HepG2 (cell line): ENCODE results near the gene MBOAT7. TPM values are rescaled to one million over a fixed set of nuclear protein-coding genes. Genes with fewer than 3 reads are reported as not detected.
A peak's percentile ranks its signal among the peaks of the same experiment; 100 is the strongest.

Source experiments
- AHR ChIP-seq: IDR thresholded peaks from 2 replicates; pipeline ENCODE4 v1.6.1; 2018; ENCODE audit warnings: missing genetic modification reagents, missing compliant biosample characterization
- ARNTL ChIP-seq: sonication (generic); formaldehyde crosslinking; IDR thresholded peaks from 2 replicates; pipeline ENCODE4 v1.4.0; 2020; ENCODE audit warnings: mild to moderate bottlenecking, missing genetic modification reagents
- FLYWCH1 ChIP-seq: sonication (generic); formaldehyde crosslinking; IDR thresholded peaks from 2 replicates; pipeline ENCODE4 v1.8.1; 2023; ENCODE audit warnings: mild to moderate bottlenecking, missing genetic modification reagents
- FOXP1 ChIP-seq, 2 experiments: fragments of 450-650 bp in 1 of 2; IDR thresholded peaks; 2 replicates each; pipeline ENCODE4 v1.6.1; 2017 to 2018; ENCODE audit warnings: antibody characterized with exemption in 1 of 2
- MEIS2 ChIP-seq: sonication (generic); formaldehyde crosslinking; IDR thresholded peaks from 2 replicates; pipeline ENCODE4 v1.9.0; 2021; ENCODE audit warnings: mild to moderate bottlenecking, missing genetic modification reagents
- NR3C1 ChIP-seq: sonication (generic); formaldehyde crosslinking; IDR thresholded peaks from 2 replicates; pipeline ENCODE4 v1.4.0; 2020; ENCODE audit warnings: missing genetic modification reagents
- RORA ChIP-seq: sonication (generic); formaldehyde crosslinking; IDR thresholded peaks from 2 replicates; pipeline ENCODE4 v1.5.0; 2020; ENCODE audit warnings: mild to moderate bottlenecking, missing genetic modification reagents, moderate library complexity
- SIN3B ChIP-seq: fragments of 150-350 bp; IDR thresholded peaks from 2 replicates; pipeline ENCODE4 v1.6.1; 2014; ENCODE audit warnings: low read length
- SRF ChIP-seq: IDR thresholded peaks from 2 replicates; pipeline ENCODE4 v1.6.1; 2011; ENCODE audit warnings: mild to moderate bottlenecking, low read depth, low read length, moderate library complexity
- SSRP1 ChIP-seq: IDR thresholded peaks from 2 replicates; pipeline ENCODE4 v1.6.1; 2016; ENCODE audit warnings: control low read depth
- U2AF2 ChIP-seq: fragments of 200-400 bp; formaldehyde crosslinking; IDR thresholded peaks from 2 replicates; pipeline ENCODE4 v1.6.1; 2017; ENCODE audit warnings: low read depth, mild to moderate bottlenecking, low read length
- polyA plus RNA-seq, 8 experiments: library from polyadenylated mRNA; depleted of rRNA in 3 of 8; stranded (reverse) in 7 of 8; unstranded in 1 of 8; fragments of >200 nt; fragmentation: Illumina TruSeq in 4 of 8; extraction: Trizol in 4 of 8; gene quantifications; 2 replicates each; pipeline versions ENCODE4 v1.2.1 to v1.2.3, GENCODE V29; 2011 to 2016; ENCODE audit warnings: low read depth in 4 of 8, missing spikeins in 1 of 8, mixed read lengths in 1 of 8; ENCODE audit not compliant: insufficient read depth in 1 of 8
- total RNA-seq, 5 experiments: library from RNA; depleted of rRNA; stranded (reverse); fragments of >200 nt; fragmentation: Illumina TruSeq; extraction: Trizol; gene quantifications; 2 replicates each; pipeline ENCODE4 v1.2.3, GENCODE V29; 2016; ENCODE audit warnings: low read depth in 1 of 5
- TF ChIP-seq, protein P1 (sequence below): sonication (generic); formaldehyde crosslinking; conservative IDR thresholded peaks from 2 replicates; pipeline ENCODE4 v1.4.0; 2020; ENCODE audit warnings: mild to moderate bottlenecking, missing genetic modification reagents, moderate library complexity
- TF ChIP-seq, protein P2 (sequence below): IDR thresholded peaks from 2 replicates; pipeline ENCODE4 v1.4.0; 2020; ENCODE audit warnings: mild to moderate bottlenecking, missing genetic modification reagents
- TF ChIP-seq, protein P3 (sequence below): sonication (generic); formaldehyde crosslinking; IDR thresholded peaks from 2 replicates; pipeline ENCODE4 v1.8.0; 2023; ENCODE audit warnings: mild to moderate bottlenecking, missing genetic modification reagents
- TF ChIP-seq, protein P4 (sequence below): sonication (generic); formaldehyde crosslinking; IDR thresholded peaks from 2 replicates; pipeline ENCODE4 v1.4.0; 2020; ENCODE audit warnings: mild to moderate bottlenecking, missing genetic modification reagents, borderline replicate concordance

MBOAT7 gene
- total and polyA plus RNA-seq, 2 of the 13 experiments (the other 11 are each of a cell fraction or from before 2014, with no cell fraction given) = 22.2 to 25.5 TPM

DNA sequence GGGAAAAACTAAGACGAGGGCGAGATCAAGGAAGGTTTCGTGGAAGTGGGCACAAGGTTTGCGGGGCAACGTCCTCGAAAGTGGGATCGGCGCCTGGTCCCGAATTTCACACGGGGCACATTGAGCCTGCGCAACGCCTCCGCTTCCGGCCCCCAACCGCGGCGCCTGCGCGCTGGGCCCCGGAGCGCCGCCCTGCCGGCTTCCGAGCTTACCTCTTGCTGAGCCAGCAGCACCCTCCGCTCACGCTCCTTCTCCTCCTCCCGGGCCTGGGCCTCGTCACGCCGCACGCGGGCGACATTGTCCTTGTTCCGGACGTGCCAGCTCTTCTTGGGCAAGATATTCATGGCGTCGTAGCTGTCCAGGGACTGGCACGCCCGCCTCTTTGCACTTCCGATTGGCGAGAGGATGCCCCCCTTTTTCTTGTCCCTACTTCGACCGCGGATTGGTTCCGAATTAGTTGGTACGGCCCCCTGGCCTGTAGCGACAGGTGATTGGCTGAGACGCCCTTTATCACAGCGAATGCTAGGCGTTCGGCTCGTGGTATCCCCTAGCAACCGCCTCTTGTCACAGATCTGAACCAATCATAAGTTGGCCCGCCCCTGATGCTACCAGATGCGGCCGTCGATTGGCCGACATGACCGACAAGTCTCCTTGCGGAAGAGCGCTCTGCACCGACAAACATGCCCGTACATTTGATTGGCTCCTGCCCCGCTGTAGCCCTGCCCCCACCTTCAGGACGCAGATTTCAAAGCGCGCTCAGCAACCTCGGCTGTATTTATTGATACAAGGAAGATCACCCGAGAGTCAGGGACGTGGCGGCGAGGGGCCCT lies 29.8 kb downstream of the MBOAT7 start, which contains the start of gene LENG1 (continued):
- TF ChIP-seq, protein P1, sequence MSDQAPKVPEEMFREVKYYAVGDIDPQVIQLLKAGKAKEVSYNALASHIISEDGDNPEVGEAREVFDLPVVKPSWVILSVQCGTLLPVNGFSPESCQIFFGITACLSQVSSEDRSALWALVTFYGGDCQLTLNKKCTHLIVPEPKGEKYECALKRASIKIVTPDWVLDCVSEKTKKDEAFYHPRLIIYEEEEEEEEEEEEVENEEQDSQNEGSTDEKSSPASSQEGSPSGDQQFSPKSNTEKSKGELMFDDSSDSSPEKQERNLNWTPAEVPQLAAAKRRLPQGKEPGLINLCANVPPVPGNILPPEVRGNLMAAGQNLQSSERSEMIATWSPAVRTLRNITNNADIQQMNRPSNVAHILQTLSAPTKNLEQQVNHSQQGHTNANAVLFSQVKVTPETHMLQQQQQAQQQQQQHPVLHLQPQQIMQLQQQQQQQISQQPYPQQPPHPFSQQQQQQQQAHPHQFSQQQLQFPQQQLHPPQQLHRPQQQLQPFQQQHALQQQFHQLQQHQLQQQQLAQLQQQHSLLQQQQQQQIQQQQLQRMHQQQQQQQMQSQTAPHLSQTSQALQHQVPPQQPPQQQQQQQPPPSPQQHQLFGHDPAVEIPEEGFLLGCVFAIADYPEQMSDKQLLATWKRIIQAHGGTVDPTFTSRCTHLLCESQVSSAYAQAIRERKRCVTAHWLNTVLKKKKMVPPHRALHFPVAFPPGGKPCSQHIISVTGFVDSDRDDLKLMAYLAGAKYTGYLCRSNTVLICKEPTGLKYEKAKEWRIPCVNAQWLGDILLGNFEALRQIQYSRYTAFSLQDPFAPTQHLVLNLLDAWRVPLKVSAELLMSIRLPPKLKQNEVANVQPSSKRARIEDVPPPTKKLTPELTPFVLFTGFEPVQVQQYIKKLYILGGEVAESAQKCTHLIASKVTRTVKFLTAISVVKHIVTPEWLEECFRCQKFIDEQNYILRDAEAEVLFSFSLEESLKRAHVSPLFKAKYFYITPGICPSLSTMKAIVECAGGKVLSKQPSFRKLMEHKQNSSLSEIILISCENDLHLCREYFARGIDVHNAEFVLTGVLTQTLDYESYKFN (CRISPR knock-in tag) = no peak
- TF ChIP-seq, protein P2, sequence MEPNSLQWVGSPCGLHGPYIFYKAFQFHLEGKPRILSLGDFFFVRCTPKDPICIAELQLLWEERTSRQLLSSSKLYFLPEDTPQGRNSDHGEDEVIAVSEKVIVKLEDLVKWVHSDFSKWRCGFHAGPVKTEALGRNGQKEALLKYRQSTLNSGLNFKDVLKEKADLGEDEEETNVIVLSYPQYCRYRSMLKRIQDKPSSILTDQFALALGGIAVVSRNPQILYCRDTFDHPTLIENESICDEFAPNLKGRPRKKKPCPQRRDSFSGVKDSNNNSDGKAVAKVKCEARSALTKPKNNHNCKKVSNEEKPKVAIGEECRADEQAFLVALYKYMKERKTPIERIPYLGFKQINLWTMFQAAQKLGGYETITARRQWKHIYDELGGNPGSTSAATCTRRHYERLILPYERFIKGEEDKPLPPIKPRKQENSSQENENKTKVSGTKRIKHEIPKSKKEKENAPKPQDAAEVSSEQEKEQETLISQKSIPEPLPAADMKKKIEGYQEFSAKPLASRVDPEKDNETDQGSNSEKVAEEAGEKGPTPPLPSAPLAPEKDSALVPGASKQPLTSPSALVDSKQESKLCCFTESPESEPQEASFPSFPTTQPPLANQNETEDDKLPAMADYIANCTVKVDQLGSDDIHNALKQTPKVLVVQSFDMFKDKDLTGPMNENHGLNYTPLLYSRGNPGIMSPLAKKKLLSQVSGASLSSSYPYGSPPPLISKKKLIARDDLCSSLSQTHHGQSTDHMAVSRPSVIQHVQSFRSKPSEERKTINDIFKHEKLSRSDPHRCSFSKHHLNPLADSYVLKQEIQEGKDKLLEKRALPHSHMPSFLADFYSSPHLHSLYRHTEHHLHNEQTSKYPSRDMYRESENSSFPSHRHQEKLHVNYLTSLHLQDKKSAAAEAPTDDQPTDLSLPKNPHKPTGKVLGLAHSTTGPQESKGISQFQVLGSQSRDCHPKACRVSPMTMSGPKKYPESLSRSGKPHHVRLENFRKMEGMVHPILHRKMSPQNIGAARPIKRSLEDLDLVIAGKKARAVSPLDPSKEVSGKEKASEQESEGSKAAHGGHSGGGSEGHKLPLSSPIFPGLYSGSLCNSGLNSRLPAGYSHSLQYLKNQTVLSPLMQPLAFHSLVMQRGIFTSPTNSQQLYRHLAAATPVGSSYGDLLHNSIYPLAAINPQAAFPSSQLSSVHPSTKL (CRISPR knock-in tag) = no peak; the same call in 1 of the 2 replicates
- TF ChIP-seq NR3C1 (CRISPR knock-in tag) = no peak
- no peak for TF ChIP-seq RORA (CRISPR knock-in tag)
- TF ChIP-seq, protein P3, sequence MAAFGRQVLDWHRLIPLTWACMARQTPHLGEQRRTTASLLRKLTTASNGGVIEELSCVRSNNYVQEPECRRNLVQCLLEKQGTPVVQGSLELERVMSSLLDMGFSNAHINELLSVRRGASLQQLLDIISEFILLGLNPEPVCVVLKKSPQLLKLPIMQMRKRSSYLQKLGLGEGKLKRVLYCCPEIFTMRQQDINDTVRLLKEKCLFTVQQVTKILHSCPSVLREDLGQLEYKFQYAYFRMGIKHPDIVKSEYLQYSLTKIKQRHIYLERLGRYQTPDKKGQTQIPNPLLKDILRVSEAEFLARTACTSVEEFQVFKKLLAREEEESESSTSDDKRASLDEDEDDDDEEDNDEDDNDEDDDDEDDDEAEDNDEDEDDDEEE = no peak
- 0 out of 2 replicates have a peak, but pooled peaks have one; percentile 52 for TF ChIP-seq MEIS2 (CRISPR knock-in tag)
- TF ChIP-seq FLYWCH1 = no peak
- peak; percentile 94 for TF ChIP-seq SIN3B
- no peak for TF ChIP-seq SSRP1
- peak; percentile 98 for TF ChIP-seq U2AF2
- 0 out of 2 replicates have a peak, but pooled peaks have one; percentile 37 for TF ChIP-seq ARNTL (CRISPR knock-in tag)
- TF ChIP-seq AHR (CRISPR knock-in tag) = peak; percentile 71; the same call in 1 of the 2 replicates
- no peak for TF ChIP-seq SRF
- TF ChIP-seq, protein P4, sequence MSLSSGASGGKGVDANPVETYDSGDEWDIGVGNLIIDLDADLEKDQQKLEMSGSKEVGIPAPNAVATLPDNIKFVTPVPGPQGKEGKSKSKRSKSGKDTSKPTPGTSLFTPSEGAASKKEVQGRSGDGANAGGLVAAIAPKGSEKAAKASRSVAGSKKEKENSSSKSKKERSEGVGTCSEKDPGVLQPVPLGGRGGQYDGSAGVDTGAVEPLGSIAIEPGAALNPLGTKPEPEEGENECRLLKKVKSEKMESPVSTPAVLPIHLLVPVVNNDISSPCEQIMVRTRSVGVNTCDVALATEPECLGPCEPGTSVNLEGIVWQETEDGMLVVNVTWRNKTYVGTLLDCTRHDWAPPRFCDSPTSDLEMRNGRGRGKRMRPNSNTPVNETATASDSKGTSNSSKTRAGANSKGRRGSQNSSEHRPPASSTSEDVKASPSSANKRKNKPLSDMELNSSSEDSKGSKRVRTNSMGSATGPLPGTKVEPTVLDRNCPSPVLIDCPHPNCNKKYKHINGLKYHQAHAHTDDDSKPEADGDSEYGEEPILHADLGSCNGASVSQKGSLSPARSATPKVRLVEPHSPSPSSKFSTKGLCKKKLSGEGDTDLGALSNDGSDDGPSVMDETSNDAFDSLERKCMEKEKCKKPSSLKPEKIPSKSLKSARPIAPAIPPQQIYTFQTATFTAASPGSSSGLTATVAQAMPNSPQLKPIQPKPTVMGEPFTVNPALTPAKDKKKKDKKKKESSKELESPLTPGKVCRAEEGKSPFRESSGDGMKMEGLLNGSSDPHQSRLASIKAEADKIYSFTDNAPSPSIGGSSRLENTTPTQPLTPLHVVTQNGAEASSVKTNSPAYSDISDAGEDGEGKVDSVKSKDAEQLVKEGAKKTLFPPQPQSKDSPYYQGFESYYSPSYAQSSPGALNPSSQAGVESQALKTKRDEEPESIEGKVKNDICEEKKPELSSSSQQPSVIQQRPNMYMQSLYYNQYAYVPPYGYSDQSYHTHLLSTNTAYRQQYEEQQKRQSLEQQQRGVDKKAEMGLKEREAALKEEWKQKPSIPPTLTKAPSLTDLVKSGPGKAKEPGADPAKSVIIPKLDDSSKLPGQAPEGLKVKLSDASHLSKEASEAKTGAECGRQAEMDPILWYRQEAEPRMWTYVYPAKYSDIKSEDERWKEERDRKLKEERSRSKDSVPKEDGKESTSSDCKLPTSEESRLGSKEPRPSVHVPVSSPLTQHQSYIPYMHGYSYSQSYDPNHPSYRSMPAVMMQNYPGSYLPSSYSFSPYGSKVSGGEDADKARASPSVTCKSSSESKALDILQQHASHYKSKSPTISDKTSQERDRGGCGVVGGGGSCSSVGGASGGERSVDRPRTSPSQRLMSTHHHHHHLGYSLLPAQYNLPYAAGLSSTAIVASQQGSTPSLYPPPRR = 0 out of 2 replicates have a peak, but pooled peaks have one; percentile 21
- no peak for TF ChIP-seq FOXP1 (IDR thresholded peaks at IDR 0.05)
- TF ChIP-seq FOXP1 (CRISPR knock-in tag; IDR thresholded peaks at IDR 0.05) = no peak
